Ovary (tissue), 3 donors: ENCODE results near the gene NAP1L1.

Experiments used
- EP300 ChIP-seq: sonication (generic); formaldehyde crosslinking; IDR thresholded peaks from one replicate; pipeline ENCODE4 v1.6.1; 2017; ENCODE audit warnings: antibody characterized with exemption
- TF ChIP-seq, protein P1 (sequence below), 3 donors: fragments of 450-650 bp in 2 of 3; fragments of 200-600 bp in 1 of 3; IDR thresholded peaks; one replicate each; pipeline versions ENCODE4 v1.5.1 to v1.8.0; 2016 to 2022; ENCODE audit warnings: antibody characterized with exemption in 3 of 3, mild to moderate bottlenecking in 1 of 3
- donor health status: DM: no; HTN: no; CAD: no.

DNA sequence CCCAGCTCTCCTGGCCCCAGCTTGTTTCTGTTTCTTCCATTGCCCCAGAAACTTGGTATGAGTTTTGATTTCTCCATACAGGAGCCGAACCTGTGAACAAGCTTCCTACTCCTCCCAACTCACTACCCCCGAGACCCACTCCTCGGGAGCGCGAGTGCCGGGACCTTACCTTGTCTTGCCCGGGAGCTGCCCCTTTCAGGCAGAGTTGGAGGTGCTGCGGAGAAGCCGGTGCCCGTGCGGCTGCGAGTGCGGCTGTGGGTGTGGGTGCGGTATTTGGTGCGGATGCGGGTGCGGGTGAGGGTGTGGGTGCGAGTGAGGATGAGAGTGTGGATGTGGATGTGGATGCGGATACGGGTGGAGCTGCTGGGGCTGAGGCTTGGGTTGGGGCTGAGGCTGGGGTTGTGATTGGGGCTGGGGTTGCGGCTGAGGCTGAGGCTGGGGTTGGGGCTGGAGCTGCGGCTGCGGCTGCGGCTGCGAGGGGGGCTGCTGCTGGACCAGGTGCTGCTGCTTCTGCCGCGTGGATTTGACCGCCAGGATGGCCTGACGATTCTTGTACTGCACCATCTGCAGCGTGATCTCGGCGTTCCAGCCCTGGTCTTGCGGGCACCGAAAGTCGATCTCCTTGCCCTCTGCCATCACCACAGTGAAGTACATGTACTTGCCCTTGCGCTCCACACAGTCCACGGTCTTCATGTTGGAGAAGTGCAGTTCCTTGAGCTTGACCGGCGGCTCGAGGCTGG, 54.0 kb downstream of the NAP1L1 start:
- TF ChIP-seq, protein P1, sequence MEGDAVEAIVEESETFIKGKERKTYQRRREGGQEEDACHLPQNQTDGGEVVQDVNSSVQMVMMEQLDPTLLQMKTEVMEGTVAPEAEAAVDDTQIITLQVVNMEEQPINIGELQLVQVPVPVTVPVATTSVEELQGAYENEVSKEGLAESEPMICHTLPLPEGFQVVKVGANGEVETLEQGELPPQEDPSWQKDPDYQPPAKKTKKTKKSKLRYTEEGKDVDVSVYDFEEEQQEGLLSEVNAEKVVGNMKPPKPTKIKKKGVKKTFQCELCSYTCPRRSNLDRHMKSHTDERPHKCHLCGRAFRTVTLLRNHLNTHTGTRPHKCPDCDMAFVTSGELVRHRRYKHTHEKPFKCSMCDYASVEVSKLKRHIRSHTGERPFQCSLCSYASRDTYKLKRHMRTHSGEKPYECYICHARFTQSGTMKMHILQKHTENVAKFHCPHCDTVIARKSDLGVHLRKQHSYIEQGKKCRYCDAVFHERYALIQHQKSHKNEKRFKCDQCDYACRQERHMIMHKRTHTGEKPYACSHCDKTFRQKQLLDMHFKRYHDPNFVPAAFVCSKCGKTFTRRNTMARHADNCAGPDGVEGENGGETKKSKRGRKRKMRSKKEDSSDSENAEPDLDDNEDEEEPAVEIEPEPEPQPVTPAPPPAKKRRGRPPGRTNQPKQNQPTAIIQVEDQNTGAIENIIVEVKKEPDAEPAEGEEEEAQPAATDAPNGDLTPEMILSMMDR (IDR thresholded peaks at IDR 0.05): no peak
- TF ChIP-seq EP300: no peak
